ENCODE measurements around the gene SLC9A2.

DNA sequence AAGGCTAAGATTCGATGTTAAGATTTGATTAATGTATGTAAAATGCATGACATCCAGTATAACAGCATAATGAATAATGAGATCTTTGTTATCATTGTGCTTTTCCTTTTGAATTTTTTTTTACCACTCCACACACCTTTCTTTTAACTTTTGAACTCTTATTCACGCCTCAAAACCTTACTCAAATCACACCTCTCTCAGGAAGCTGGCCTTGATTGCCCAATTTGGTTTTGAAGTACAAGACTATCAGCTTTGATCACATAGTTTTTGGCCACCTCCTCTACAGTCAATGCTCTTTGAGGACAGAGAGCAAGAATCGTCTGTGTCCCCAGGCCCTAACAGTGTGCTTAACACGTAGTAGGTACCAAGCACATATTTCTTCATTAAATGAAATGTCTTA is 29.9 kb upstream of the SLC9A2 start:
- TF ChIP-seq POLR2AphosphoS5 (IDR thresholded peaks at IDR 0.05; ENCODE audit: borderline replicate concordance, low read depth, low read length) (no peak), EZH2 (IDR thresholded peaks at IDR 0.05) (no peak), FOXP2 (optimal IDR thresholded peaks at IDR 0.05; ENCODE audit: control extremely low read depth, extremely low read length, insufficient read depth) (no peak)

All from SK-N-MC (cell line).